ENCODE measurements around the gene C10orf71.

C10orf71 gene

GRCh38 chr10:49273082-49273465 is 25.9 kb upstream of the C10orf71 start:
- DNase-seq: no peak

GRCh38 chr10:49273626-49274025 is 25.3 kb upstream of the C10orf71 start:
- DNase-seq: no peak

- no peak for DNase-seq
Observed at GRCh38 chr10:49274886-49275285, 24.1 kb upstream of the C10orf71 start.

- DNase-seq: no peak
Observed at GRCh38 chr10:49275896-49276295, 23.1 kb upstream of the C10orf71 start.

GRCh38 chr10:49276596-49276995 is 22.4 kb upstream of the C10orf71 start:
- no peak for DNase-seq

- no peak for DNase-seq
Observed at GRCh38 chr10:49277973-49278372, 21.0 kb upstream of the C10orf71 start.

- DNase-seq: no peak
Observed at GRCh38 chr10:49278497-49278981, 20.4 kb upstream of the C10orf71 start.

- DNase-seq: no peak
Observed at GRCh38 chr10:49279015-49279880, 19.7 kb upstream of the C10orf71 start.

GRCh38 chr10:49280001-49280408 is 19.0 kb upstream of the C10orf71 start:
- DNase-seq: no peak

- no peak for DNase-seq
Observed at GRCh38 chr10:49281461-49281860, 17.5 kb upstream of the C10orf71 start.

- DNase-seq: no peak
Observed at GRCh38 chr10:49282306-49282705, 16.7 kb upstream of the C10orf71 start.

GRCh38 chr10:49282879-49283341 is 16.1 kb upstream of the C10orf71 start:
- no peak for DNase-seq

- DNase-seq: no peak
Observed at GRCh38 chr10:49283491-49283890, 15.5 kb upstream of the C10orf71 start.

GRCh38 chr10:49284356-49284755 is 14.6 kb upstream of the C10orf71 start:
- DNase-seq: no peak

GRCh38 chr10:49285232-49285631 is 13.7 kb upstream of the C10orf71 start:
- no peak for DNase-seq

- DNase-seq: no peak
Observed at GRCh38 chr10:49286686-49287085, 12.3 kb upstream of the C10orf71 start.

- DNase-seq: no peak
Observed at GRCh38 chr10:49287689-49288340, 11.2 kb upstream of the C10orf71 start.

GRCh38 chr10:49288341-49289065 is 10.5 kb upstream of the C10orf71 start:
- DNase-seq: no peak

GRCh38 chr10:49289480-49289879 is 9.5 kb upstream of the C10orf71 start:
- no peak for DNase-seq

- no peak for DNase-seq
Observed at GRCh38 chr10:49290131-49290530, 8.8 kb upstream of the C10orf71 start.

- no peak for DNase-seq
Observed at GRCh38 chr10:49290607-49291006, 8.4 kb upstream of the C10orf71 start.

- DNase-seq: no peak
Observed at GRCh38 chr10:49292565-49293207, 6.3 kb upstream of the C10orf71 start.

- DNase-seq: no peak
Observed at GRCh38 chr10:49293208-49293603, 5.8 kb upstream of the C10orf71 start.
